Measurements from ENCODE around the gene MSTN. TPM values are rescaled to one million over a fixed set of nuclear protein-coding genes. Genes with fewer than 3 reads are reported as not detected.

The MSTN gene
- total RNA-seq, 4 donors from 2014 or later = 0.59 to 0.90 (median 0.64) TPM

DNA sequence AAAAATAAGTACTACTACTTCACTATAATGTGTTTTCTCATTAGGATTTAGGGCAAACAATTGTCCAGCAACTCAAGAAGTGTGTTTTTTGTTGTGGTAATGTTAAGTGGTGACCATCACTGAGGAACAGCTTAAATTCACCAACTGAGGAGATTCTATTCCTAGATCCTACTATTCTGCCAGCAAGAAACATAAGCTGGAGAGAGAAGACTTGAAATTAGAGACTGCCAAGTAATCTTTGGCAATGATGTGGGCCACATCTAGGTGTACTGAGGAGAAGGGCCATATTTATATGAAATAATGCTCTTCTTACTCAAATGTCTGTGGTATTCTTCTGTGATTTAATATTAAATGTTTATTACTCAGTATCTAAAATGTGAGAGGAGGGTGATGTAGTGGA is 44.3 kb upstream of the MSTN start:
- H3K36me3 ChIP-seq = no peaks in the 10 kb centered on the region
- peaks cover 0 to 6% (median 0%) of the 10 kb centered on the region in 4 donors for H3K9me3 ChIP-seq
- no peaks in the 10 kb centered on the region for H3K4me1 ChIP-seq
- TF ChIP-seq EP300 (IDR thresholded peaks at IDR 0.05) (no peak), POLR2A (IDR thresholded peaks at IDR 0.05) (no peak)
- TF ChIP-seq, protein P1, sequence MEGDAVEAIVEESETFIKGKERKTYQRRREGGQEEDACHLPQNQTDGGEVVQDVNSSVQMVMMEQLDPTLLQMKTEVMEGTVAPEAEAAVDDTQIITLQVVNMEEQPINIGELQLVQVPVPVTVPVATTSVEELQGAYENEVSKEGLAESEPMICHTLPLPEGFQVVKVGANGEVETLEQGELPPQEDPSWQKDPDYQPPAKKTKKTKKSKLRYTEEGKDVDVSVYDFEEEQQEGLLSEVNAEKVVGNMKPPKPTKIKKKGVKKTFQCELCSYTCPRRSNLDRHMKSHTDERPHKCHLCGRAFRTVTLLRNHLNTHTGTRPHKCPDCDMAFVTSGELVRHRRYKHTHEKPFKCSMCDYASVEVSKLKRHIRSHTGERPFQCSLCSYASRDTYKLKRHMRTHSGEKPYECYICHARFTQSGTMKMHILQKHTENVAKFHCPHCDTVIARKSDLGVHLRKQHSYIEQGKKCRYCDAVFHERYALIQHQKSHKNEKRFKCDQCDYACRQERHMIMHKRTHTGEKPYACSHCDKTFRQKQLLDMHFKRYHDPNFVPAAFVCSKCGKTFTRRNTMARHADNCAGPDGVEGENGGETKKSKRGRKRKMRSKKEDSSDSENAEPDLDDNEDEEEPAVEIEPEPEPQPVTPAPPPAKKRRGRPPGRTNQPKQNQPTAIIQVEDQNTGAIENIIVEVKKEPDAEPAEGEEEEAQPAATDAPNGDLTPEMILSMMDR (IDR thresholded peaks at IDR 0.05) = no peak
- DNase-seq (ENCODE audit: low spot score in 2 of 2) = no peak
- no peak overlapping the region for H3K27ac ChIP-seq
- no peaks in the 10 kb centered on the region for H3K27me3 ChIP-seq
- H3K4me3 ChIP-seq = no peak overlapping the region

DNA sequence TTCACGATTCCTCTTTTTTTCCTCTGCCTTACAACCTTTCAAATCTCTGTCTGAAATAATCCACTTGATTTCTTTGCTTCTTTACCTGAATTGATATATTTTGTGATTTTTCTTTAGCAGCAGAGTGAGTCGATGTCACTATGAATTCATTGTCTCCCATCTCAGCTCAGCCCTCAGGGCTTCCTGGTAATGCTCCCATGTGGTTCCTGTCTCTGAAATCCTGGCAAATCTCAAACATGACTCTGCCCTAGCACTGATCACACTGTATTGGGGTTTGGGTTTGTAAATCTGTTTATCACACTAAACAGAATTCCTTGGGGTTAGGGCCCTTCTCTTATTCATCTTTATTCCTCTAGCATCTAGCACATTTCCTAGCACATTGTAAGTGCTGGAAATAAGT is 43.0 kb upstream of the MSTN start:
- WGBS, 2 donors = 59 to 71% methylated on average over 2 of the region's 2 CpGs
- DNase-seq (ENCODE audit: low spot score in 2 of 2) = no peak
- Histone ChIP-seq H3K27me3 (no peaks in the 10 kb centered on the region), H3K9me3 (peaks cover 0 to 6% (median 0%) of the 10 kb centered on the region in 4 donors), H3K4me3 (no peak overlapping the region), H3K4me1 (no peaks in the 10 kb centered on the region), H3K27ac (no peak overlapping the region), H3K36me3 (no peaks in the 10 kb centered on the region)
- TF ChIP-seq POLR2A (IDR thresholded peaks at IDR 0.05) (no peak), EP300 (IDR thresholded peaks at IDR 0.05) (no peak)
- TF ChIP-seq, protein P1 (IDR thresholded peaks at IDR 0.05) = no peak

DNA sequence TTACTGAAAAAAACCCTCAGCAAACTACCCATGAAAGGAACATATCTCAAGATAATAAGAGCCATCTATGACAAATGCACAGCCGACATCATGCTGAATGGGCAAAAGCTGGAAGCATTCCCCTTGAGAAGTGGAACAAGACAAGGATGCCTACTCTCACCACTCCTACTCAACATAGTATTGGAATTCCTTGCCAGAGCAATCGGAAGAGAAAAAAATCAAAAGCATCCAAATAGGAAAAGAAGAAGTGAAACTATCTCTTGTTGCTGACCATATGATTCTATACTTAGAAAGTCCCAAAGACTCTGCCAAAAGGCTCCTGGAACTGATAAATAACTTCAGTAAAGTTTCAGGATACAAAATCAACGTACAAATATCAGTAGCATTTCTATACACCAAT is 40.6 kb upstream of the MSTN start:
- DNase-seq (ENCODE audit: low spot score in 2 of 2) = no peak
- Histone ChIP-seq H3K27me3 (no peaks in the 10 kb centered on the region), H3K36me3 (no peaks in the 10 kb centered on the region), H3K27ac (no peak overlapping the region), H3K4me3 (no peak overlapping the region), H3K9me3 (peaks cover 0 to 6% (median 2%) of the 10 kb centered on the region in 4 donors), H3K4me1 (no peaks in the 10 kb centered on the region)
- WGBS, 2 donors = 84 to 86% methylated on average over 3 of the region's 3 CpGs
- TF ChIP-seq EP300 (IDR thresholded peaks at IDR 0.05) (no peak), POLR2A (IDR thresholded peaks at IDR 0.05) (no peak)
- TF ChIP-seq, protein P1 (IDR thresholded peaks at IDR 0.05) = no peak

DNA sequence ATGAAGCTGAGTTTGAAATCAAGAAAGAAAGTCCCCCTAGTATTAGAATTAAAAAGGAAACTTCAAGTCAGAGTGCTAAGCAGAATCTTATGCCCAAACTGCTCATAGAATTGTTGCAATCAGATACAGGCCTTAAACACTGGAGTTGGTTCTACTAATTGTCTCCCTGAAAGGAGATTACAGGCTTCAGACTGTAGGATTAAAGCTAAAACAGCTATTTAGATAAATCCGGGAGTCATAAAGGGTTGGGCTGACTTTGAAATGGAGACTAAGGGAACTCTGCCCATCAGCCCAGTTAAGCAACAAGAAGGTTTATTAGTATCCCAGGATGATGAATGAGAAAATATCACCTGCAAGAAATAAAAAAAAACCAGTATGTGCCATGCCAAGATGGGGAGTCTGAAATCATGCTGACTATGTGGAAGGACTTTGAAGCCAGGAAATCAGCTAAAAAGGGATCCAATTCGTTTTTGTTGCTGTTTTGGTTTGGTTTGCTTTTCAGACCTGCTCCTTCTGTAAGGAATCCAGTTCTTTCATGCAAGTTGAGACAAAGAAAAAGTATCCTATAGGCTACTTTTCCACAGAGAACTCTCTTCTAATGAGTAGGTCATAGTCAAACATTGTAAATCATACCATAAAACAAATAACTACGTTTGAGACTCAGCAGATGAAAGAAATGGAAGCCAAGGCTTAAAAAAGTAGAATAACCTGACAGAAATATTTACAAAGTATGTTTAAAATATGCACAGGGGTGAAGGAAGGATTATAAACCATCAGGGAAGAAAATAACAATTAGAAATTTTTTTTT is 37.6 kb upstream of the MSTN start:
- H3K9me3 ChIP-seq = peaks cover 0 to 8% (median 3%) of the 10 kb centered on the region in 4 donors
- H3K4me3 ChIP-seq = no peak overlapping the region
- no peak overlapping the region for H3K27ac ChIP-seq
- TF ChIP-seq EP300 (IDR thresholded peaks at IDR 0.05) (no peak), POLR2A (IDR thresholded peaks at IDR 0.05) (no peak)
- TF ChIP-seq, protein P1 (IDR thresholded peaks at IDR 0.05) = no peak
- H3K4me1 ChIP-seq = no peaks in the 10 kb centered on the region
- 42 to 50% methylated on average over 3 of the region's 3 CpGs for WGBS, 2 donors
- no peak for DNase-seq (ENCODE audit: low spot score in 2 of 2)
- H3K36me3 ChIP-seq = no peaks in the 10 kb centered on the region
- H3K27me3 ChIP-seq = no peaks in the 10 kb centered on the region

DNA sequence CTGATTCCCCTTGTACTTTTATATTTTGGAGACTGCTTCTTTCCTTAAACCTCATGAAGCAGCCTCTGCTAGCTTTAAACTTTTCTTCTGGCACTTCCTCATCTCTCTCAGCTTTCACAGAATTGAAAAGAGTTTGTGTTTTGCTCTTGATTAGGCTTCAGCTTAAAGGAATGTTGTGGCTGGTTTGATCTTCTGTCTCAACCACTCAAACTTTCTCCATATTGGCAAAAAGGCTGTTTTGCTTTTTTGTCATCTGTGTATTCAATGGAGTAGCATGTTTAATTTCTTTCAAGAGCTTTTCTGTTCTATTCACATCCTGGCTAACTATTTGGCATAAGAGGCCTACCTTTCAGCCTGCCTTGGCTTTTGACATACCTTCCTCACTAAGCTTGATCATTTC is 36.3 kb upstream of the MSTN start:
- Histone ChIP-seq H3K9me3 (peaks cover 0 to 8% (median 3%) of the 10 kb centered on the region in 4 donors), H3K27ac (no peak overlapping the region), H3K27me3 (no peaks in the 10 kb centered on the region), H3K36me3 (no peaks in the 10 kb centered on the region), H3K4me1 (peaks cover 0 to 5% (median 0%) of the 10 kb centered on the region in 4 donors), H3K4me3 (no peak overlapping the region)
- TF ChIP-seq, protein P1 (IDR thresholded peaks at IDR 0.05) = no peak
- TF ChIP-seq POLR2A (IDR thresholded peaks at IDR 0.05) (no peak), EP300 (IDR thresholded peaks at IDR 0.05) (no peak)
- DNase-seq (ENCODE audit: low spot score in 2 of 2) = no peak
